Upper lobe of right lung (tissue), 1 donor: Measurements from ENCODE around the gene NGEF. TPM values are rescaled to one million over a fixed set of nuclear protein-coding genes. Genes with fewer than 3 reads are reported as not detected.

ENCODE experiments used
- ATAC-seq: fragments of 200-7000 bp; cut with Tn5 transposase; one replicate; pipeline ENCODE4 v1.9.1; 2020; ENCODE audit warnings: mild to moderate bottlenecking, moderate library complexity
- DNase-seq: peaks from one replicate; pipeline ENCODE4 v3.0.0-alpha.2; 2020
- H3K27ac ChIP-seq: fragments of 200-600 bp; one replicate; pipeline ENCODE4 v1.8.0; 2022
- H3K27me3 ChIP-seq: fragments of 200-600 bp; one replicate; pipeline ENCODE4 v1.8.0; 2022; ENCODE audit warnings: mild to moderate bottlenecking
- H3K36me3 ChIP-seq: fragments of 200-600 bp; one replicate; pipeline ENCODE4 v1.8.0; 2022
- H3K4me1 ChIP-seq: fragments of 200-600 bp; one replicate; pipeline ENCODE4 v1.8.0; 2022
- H3K4me3 ChIP-seq: fragments of 200-600 bp; one replicate; pipeline ENCODE4 v1.8.0; 2022; ENCODE audit warnings: mild to moderate bottlenecking
- H3K9me3 ChIP-seq: fragments of 200-600 bp; one replicate; pipeline ENCODE4 v1.8.0; 2022
- intact Hi-C: fragments of 100-400 bp; cut with DNase I; formaldehyde crosslinking; loops from one replicate; pipeline ENCODE4 v1.11.0; 2022
- total RNA-seq: library from RNA; stranded (reverse); fragmentation: NEBNext Ultra II Directional; extraction: Animal tissue kit (Norgen Biotek cat#: 25700); gene quantifications from one replicate; pipeline ENCODE4 v1.2.1, GENCODE V29; 2021
- TF ChIP-seq, protein P1 (sequence below): fragments of 200-600 bp; IDR thresholded peaks from one replicate; pipeline ENCODE4 v1.8.0; 2022; ENCODE audit warnings: antibody characterized with exemption
- donor health status: DM: no; HTN: yes; CAD: no; lungs with severe emphysema.

Gene NGEF
- total RNA-seq, 1 donor from 2014 or later: not detected

DNA sequence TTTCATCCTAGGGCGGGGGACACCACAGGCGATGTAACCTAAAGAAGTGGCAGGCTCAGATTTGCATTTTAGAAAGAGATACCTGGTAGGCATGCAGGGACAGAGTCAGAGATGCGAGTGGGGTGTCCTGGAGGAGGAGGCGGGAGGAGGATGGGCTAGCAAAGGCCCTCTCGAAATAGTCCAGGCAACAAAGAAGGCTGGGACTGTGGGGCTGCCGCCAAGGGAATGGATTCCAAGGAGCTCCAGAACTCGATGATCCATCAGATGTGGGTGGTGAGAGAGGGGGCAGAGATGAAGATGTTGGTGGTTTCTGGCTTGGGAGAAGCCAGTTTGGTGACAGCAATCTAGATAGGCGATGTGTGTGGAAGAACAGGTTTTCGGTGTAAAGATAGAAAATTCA is 34.6 kb upstream of the NGEF start:
- TF ChIP-seq, protein P1, sequence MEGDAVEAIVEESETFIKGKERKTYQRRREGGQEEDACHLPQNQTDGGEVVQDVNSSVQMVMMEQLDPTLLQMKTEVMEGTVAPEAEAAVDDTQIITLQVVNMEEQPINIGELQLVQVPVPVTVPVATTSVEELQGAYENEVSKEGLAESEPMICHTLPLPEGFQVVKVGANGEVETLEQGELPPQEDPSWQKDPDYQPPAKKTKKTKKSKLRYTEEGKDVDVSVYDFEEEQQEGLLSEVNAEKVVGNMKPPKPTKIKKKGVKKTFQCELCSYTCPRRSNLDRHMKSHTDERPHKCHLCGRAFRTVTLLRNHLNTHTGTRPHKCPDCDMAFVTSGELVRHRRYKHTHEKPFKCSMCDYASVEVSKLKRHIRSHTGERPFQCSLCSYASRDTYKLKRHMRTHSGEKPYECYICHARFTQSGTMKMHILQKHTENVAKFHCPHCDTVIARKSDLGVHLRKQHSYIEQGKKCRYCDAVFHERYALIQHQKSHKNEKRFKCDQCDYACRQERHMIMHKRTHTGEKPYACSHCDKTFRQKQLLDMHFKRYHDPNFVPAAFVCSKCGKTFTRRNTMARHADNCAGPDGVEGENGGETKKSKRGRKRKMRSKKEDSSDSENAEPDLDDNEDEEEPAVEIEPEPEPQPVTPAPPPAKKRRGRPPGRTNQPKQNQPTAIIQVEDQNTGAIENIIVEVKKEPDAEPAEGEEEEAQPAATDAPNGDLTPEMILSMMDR: no peak
- Histone ChIP-seq H3K36me3 (no peaks in the 10 kb centered on the region), H3K27me3 (no peaks in the 10 kb centered on the region), H3K4me3 (no peak overlapping the region), H3K9me3 (no peaks in the 10 kb centered on the region), H3K27ac (no peak overlapping the region), H3K4me1 (no peaks in the 10 kb centered on the region)
- peak; percentile 27 for DNase-seq
- ATAC-seq: no peak
- intact Hi-C loops: no loop called here

DNA sequence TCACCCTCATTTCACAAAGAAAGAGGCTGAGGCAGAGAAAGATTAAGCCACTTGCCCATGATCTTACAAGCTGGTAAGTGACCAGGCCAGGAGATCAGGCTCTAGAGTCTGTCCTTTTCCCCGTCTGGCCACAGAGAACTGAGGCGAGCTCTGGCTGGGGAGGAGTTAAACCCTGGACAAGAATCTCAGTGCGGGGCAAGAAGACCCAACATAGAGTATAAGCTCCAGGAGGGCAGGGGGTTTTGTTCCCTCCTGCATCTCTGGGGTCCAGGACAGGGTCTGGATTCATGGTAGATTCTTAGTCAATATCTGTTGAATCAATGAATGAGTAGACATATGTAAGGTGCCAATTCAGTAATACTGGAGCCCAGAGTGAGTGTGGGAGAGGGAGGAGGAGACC is 34.1 kb upstream of the NGEF start:
- Histone ChIP-seq H3K36me3 (no peaks in the 10 kb centered on the region), H3K4me3 (no peak overlapping the region), H3K9me3 (no peaks in the 10 kb centered on the region), H3K27me3 (no peaks in the 10 kb centered on the region), H3K27ac (no peak overlapping the region), H3K4me1 (no peaks in the 10 kb centered on the region)
- ATAC-seq (no peak), DNase-seq (no peak)
- TF ChIP-seq, protein P1: no peak
- intact Hi-C loops: no loop called here

DNA sequence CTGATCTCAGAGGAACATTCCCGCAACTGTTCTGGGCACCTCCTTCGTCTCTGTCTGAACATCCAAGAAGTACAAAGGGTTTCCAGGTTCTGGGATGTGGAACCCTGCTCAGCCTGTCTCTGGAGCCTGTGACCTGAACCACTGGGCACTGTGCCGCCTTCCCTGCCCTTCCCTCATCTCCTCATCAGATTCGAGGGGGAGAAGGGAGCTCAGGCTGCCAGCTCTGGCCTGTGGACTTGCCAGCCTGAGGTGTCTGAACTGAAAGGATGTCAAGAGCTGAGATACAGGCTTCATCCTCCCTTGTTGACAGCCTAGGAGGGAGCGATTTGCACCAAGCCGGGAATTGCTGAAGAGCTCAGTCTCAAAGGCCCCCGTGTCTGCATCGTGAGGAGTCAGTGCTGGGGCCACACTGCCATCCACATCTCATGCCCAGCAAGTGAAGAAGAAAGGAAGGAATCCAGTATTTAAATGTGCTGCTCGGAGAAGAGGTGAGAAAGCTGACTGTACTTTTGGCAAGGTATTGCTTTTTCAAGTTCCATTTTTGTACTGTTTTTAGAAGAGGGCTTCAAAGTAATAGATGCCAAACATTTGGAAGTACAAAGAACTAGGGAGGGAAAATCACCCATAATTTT is 32.0 kb upstream of the NGEF start:
- Histone ChIP-seq H3K27ac (no peak overlapping the region), H3K4me3 (no peak overlapping the region), H3K9me3 (no peaks in the 10 kb centered on the region), H3K4me1 (no peaks in the 10 kb centered on the region), H3K27me3 (no peaks in the 10 kb centered on the region), H3K36me3 (no peaks in the 10 kb centered on the region)
- DNase-seq: no peak
- TF ChIP-seq, protein P1: no peak
- no peak for ATAC-seq
- intact Hi-C loops: no loop called here

DNA sequence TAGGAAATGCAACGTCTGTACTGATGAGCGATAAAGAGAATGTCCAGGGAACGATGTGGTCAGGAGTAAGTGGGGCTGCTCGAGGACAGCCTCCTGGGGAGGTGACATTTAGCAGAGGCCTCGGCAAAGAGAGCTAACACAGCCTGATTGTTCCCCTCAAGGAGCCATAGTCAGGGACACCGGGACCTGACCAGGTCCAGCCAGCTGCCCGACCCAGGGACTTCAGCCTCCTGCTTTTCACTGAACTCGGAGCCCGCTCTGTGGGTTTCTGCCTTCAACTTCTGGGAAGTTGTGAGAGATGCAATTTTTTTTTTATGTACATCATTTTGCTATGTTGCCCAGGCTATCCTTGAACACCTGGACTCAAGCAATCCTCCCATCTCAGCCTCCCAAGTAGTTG is 29.5 kb upstream of the NGEF start:
- TF ChIP-seq, protein P1: no peak
- ATAC-seq: no peak
- intact Hi-C loops: no loop called here
- no peaks in the 10 kb centered on the region for H3K9me3 ChIP-seq
- no peak for DNase-seq
- H3K4me3 ChIP-seq: no peak overlapping the region
- no peaks in the 10 kb centered on the region for H3K4me1 ChIP-seq
- H3K27me3 ChIP-seq: no peaks in the 10 kb centered on the region
- no peaks in the 10 kb centered on the region for H3K36me3 ChIP-seq
- H3K27ac ChIP-seq: no peak overlapping the region

DNA sequence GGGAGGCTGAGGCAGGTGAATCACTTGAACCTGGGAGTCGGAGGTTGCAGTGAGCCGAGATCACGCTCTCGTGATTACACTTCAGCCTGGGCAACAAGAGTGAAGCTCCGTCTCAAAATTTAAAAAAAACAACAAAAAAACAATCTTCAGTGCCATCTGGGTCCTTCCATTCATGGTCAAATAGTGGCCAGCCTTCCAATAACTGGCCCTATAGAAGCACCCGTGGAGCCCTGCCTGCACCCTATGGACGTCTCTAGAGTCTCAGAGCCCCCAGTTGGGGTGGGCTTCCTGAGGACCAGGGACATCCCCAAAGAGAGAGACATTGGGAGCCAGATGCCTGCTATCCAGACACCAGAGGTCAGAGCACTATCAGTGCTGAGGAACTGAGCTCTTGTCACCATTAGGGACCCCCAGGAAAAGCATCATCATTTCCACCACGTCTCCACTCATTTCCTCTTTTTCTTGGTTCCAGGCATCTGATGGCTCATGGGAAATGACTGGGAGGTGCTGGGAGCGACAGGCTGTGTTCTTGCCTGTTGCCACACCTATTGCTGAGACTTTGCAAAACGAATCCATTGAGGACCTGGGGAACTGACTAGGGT is 28.8 kb upstream of the NGEF start:
- Histone ChIP-seq H3K36me3 (no peaks in the 10 kb centered on the region), H3K4me3 (no peak overlapping the region), H3K27ac (no peak overlapping the region), H3K9me3 (no peaks in the 10 kb centered on the region), H3K4me1 (no peaks in the 10 kb centered on the region), H3K27me3 (no peaks in the 10 kb centered on the region)
- TF ChIP-seq, protein P1: no peak
- ATAC-seq (no peak), DNase-seq (peak; percentile 39)
- intact Hi-C loops: no loop called here
